GM12875 (cell line): Measurements from ENCODE around the gene TCF12.

Source experiments
- H3K4me3 ChIP-seq: one replicate; pipeline ENCODE4 v1.5.1; 2011; ENCODE audit warnings: low read depth, low read length, control low read depth
- CTCF ChIP-seq: IDR thresholded peaks from 2 replicates; pipeline ENCODE4 v1.5.1; 2011; ENCODE audit warnings: low read depth, mild to moderate bottlenecking, control low read depth, inconsistent platforms, low read length, moderate library complexity, borderline replicate concordance; ENCODE audit not compliant: insufficient read depth

Gene TCF12

GRCh38 chr15:57323806-57324589 lies 405.6 kb downstream of the TCF12 start:
- no peak overlapping the region for H3K4me3 ChIP-seq

GRCh38 chr15:57324590-57324890 lies 406.1 kb downstream of the TCF12 start:
- TF ChIP-seq CTCF = no peak
- no peak overlapping the region for H3K4me3 ChIP-seq

More at GRCh38 chr15:57323806-57324589, 405.6 kb downstream of the TCF12 start:
- TF ChIP-seq CTCF = no peak

- H3K4me3 ChIP-seq = no peak overlapping the region
- no peak for TF ChIP-seq CTCF
Measured at GRCh38 chr15:57324944-57325679, 406.7 kb downstream of the TCF12 start.

GRCh38 chr15:57326196-57326595 lies 407.8 kb downstream of the TCF12 start:
- H3K4me3 ChIP-seq = no peak overlapping the region
- TF ChIP-seq CTCF = no peak

- H3K4me3 ChIP-seq = no peak overlapping the region
- no peak for TF ChIP-seq CTCF
Measured at GRCh38 chr15:57327985-57328471, 409.6 kb downstream of the TCF12 start.

- no peak overlapping the region for H3K4me3 ChIP-seq
- no peak for TF ChIP-seq CTCF
Measured at GRCh38 chr15:57328479-57328878, 410.0 kb downstream of the TCF12 start.

- TF ChIP-seq CTCF = no peak
- H3K4me3 ChIP-seq = no peak overlapping the region
Measured at GRCh38 chr15:57328897-57329296, 410.5 kb downstream of the TCF12 start.
